Measurements from ENCODE around the gene FN3K.
"Not testable (repeated sequence)": the region's sequence is repeated elsewhere in the genome, so short reads cannot be mapped to it uniquely, and the experiment has no call there.

Gene FN3K

GRCh38 chr17:82737967-82738877 is 2.8 kb downstream of the FN3K start:
- peak; percentile 68 for DNase-seq

- no peak for DNase-seq
Measured at GRCh38 chr17:82740906-82741759, 5.7 kb downstream of the FN3K start.

GRCh38 chr17:82743344-82744219 is 8.2 kb downstream of the FN3K start:
- no peak for DNase-seq

GRCh38 chr17:82744736-82745135 is 9.3 kb downstream of the FN3K start:
- DNase-seq = not testable (repeated sequence)

GRCh38 chr17:82745524-82745923 is 10.1 kb downstream of the FN3K start:
- peak; percentile 7 for DNase-seq

GRCh38 chr17:82748756-82749155 is 13.3 kb downstream of the FN3K start:
- DNase-seq = no peak

- DNase-seq = no peak
Measured at GRCh38 chr17:82750241-82750908, 15.0 kb downstream of the FN3K start.

- DNase-seq = no peak
Measured at GRCh38 chr17:82751171-82751570, 15.8 kb downstream of the FN3K start.

- peak; percentile 48 for DNase-seq
Measured at GRCh38 chr17:82751571-82752370, 16.4 kb downstream of the FN3K start, which contains the start of gene TBCD. TSS of gene TBCD (plus strand) at chr17:82752065. CDS start at chr17:82752194, 129 bp downstream.

GRCh38 chr17:82752371-82753200 is 17.2 kb downstream of the FN3K start:
- DNase-seq = no peak

- no peak for DNase-seq
Measured at GRCh38 chr17:82753201-82753464, 17.7 kb downstream of the FN3K start.

- DNase-seq = no peak
Measured at GRCh38 chr17:82754297-82755208, 19.1 kb downstream of the FN3K start.

GRCh38 chr17:82756166-82756565 is 20.8 kb downstream of the FN3K start:
- no peak for DNase-seq

- DNase-seq = no peak
Measured at GRCh38 chr17:82765371-82765770, 30.0 kb downstream of the FN3K start.

GRCh38 chr17:82767041-82767754 is 31.8 kb downstream of the FN3K start:
- DNase-seq = peak; percentile 46

GRCh38 chr17:82769041-82769440 is 33.6 kb downstream of the FN3K start:
- no peak for DNase-seq

- DNase-seq = peak; percentile 14
Measured at GRCh38 chr17:82772026-82772425, 36.6 kb downstream of the FN3K start.

- DNase-seq = not testable (repeated sequence)
Measured at GRCh38 chr17:82774456-82774855, 39.0 kb downstream of the FN3K start.
